IMR-90 (cell line): ENCODE measurements around the gene WNT7A. TPM values are rescaled to one million over a fixed set of nuclear protein-coding genes. Genes with fewer than 3 reads are reported as not detected.

ENCODE experiments used
- ATAC-seq: fragments of 200-7000 bp; cut with Tn5 transposase; 2 replicates; pipeline ENCODE4 v1.9.1; 2020; ENCODE audit warnings: low read depth, mild to moderate bottlenecking, moderate library complexity
- BruUV-seq: library from RNA; stranded (reverse); fragments of 400-500 nt; replicated peaks from 2 replicates; lab custom pipeline; 2021; lab: Mats Ljungman, UMichigan
- CTCF ChIA-PET: fragments of 300-600 bp; formaldehyde crosslinking; extraction: SDS; loops from one replicate; lab custom pipeline; 2021; ENCODE audit warnings: antibody characterized with exemption; lab: Yijun Ruan, JAX
- POLR2A ChIA-PET: fragments of 300-600 bp; sonication (Branson Sonifier 250); formaldehyde crosslinking; loops from one replicate; lab custom pipeline; 2022; ENCODE audit warnings: antibody characterized with exemption; ENCODE audit not compliant: unreplicated experiment; lab: Charles Lee
- DNase-seq: peaks from one replicate; pipeline ENCODE4 v3.0.0; 2013
- H2AFZ ChIP-seq: replicated peaks from 2 replicates; pipeline ENCODE3; 2013; ENCODE audit warnings: low read length, mild to moderate bottlenecking; ENCODE audit not compliant: poor library complexity
- H2AK5ac ChIP-seq: 2 replicates; pipeline ENCODE4 v1.6.1; 2013; ENCODE audit warnings: low read depth, low read length, inconsistent platforms
- H2AK9ac ChIP-seq: replicated peaks from 2 replicates; pipeline ENCODE3; 2013; ENCODE audit warnings: mild to moderate bottlenecking, low read depth, low read length, moderate library complexity; ENCODE audit not compliant: poor library complexity
- H2BK120ac ChIP-seq: 2 replicates; pipeline ENCODE4 v1.6.1; 2013; ENCODE audit warnings: low read depth, low read length, inconsistent platforms
- H2BK15ac ChIP-seq: 3 replicates; pipeline ENCODE4 v1.6.1; 2013; ENCODE audit warnings: low read depth, low read length, inconsistent platforms
- H2BK20ac ChIP-seq: 2 replicates; pipeline ENCODE4 v1.6.1; 2013; ENCODE audit warnings: low read depth, mild to moderate bottlenecking, inconsistent platforms, low read length, moderate library complexity
- H2BK5ac ChIP-seq: 2 replicates; pipeline ENCODE4 v1.6.1; 2013; ENCODE audit warnings: mild to moderate bottlenecking, low read depth, low read length, inconsistent platforms; ENCODE audit not compliant: poor library complexity, severe bottlenecking
- H3K14ac ChIP-seq: replicated peaks from 2 replicates; pipeline ENCODE4 v1.6.1; 2013; ENCODE audit warnings: low read depth, low read length, inconsistent platforms
- H3K18ac ChIP-seq: 2 replicates; pipeline ENCODE4 v1.6.1; 2013; ENCODE audit warnings: low read depth, low read length, control low read depth
- H3K23ac ChIP-seq: 2 replicates; pipeline ENCODE4 v1.6.1; 2013; ENCODE audit warnings: low read depth, low read length, inconsistent platforms
- H3K27ac ChIP-seq: 2 replicates; pipeline ENCODE4 v1.5.1; 2013; ENCODE audit warnings: mild to moderate bottlenecking, control low read depth, low read length; ENCODE audit not compliant: insufficient read depth
- H3K27me3 ChIP-seq: 2 replicates; pipeline ENCODE4 v1.6.1; 2013; ENCODE audit warnings: low read length; ENCODE audit not compliant: control insufficient read depth, insufficient read depth
- H3K36me3 ChIP-seq: 2 replicates; pipeline ENCODE4 v1.6.1; 2013; ENCODE audit warnings: low read length, mixed read lengths; ENCODE audit not compliant: control insufficient read depth, insufficient read depth
- H3K4ac ChIP-seq: 2 replicates; pipeline ENCODE4 v1.6.1; 2013; ENCODE audit warnings: low read depth, low read length, inconsistent platforms
- H3K4me1 ChIP-seq: 2 replicates; pipeline ENCODE4 v1.6.1; 2013; ENCODE audit warnings: low read length, mixed read lengths; ENCODE audit not compliant: control insufficient read depth, insufficient read depth
- H3K4me2 ChIP-seq: 2 replicates; pipeline ENCODE4 v1.6.1; 2013; ENCODE audit warnings: low read depth, mild to moderate bottlenecking, control low read depth, low read length, moderate library complexity
- H3K4me3 ChIP-seq: 2 replicates; pipeline ENCODE4 v1.5.1; 2013; ENCODE audit warnings: low read depth, mild to moderate bottlenecking, control low read depth, low read length, moderate library complexity; ENCODE audit not compliant: insufficient read depth
- H3K56ac ChIP-seq: 2 replicates; pipeline ENCODE4 v1.6.1; 2013; ENCODE audit warnings: low read length, inconsistent platforms; ENCODE audit not compliant: insufficient read depth; ENCODE audit errors: extremely low read depth
- H3K79me1 ChIP-seq, 2 experiments: 2 replicates each; pipeline ENCODE4 v1.6.1; 2013; ENCODE audit warnings: low read length in 2 of 2, inconsistent platforms in 1 of 2, low read depth in 1 of 2
- H3K9ac ChIP-seq: 2 replicates; pipeline ENCODE4 v1.6.1; 2013; ENCODE audit warnings: low read depth, low read length, control low read depth
- H3K9me1 ChIP-seq: 2 replicates; pipeline ENCODE4 v1.6.1; 2013; ENCODE audit warnings: low read length, inconsistent platforms; ENCODE audit not compliant: insufficient read depth
- H3K9me3 ChIP-seq: 2 replicates; pipeline ENCODE4 v1.6.1; 2013; ENCODE audit warnings: low read length; ENCODE audit not compliant: control insufficient read depth, insufficient read depth
- H4K20me1 ChIP-seq: 2 replicates; pipeline ENCODE4 v1.6.1; 2013; ENCODE audit warnings: low read length, inconsistent platforms; ENCODE audit not compliant: insufficient read depth
- H4K5ac ChIP-seq: 2 replicates; pipeline ENCODE4 v1.6.1; 2013; ENCODE audit warnings: mild to moderate bottlenecking, low read depth, low read length, control low read depth
- H4K8ac ChIP-seq, 2 experiments: 2 replicates each; pipeline ENCODE4 v1.6.1; 2013; ENCODE audit warnings: low read depth in 2 of 2, low read length in 2 of 2, control low read depth in 1 of 2, inconsistent platforms in 1 of 2
- H4K91ac ChIP-seq: 2 replicates; pipeline ENCODE4 v1.6.1; 2013; ENCODE audit warnings: low read depth, low read length, inconsistent platforms; ENCODE audit not compliant: insufficient read depth
- BHLHE40 ChIP-seq: fragments of 150-350 bp; IDR thresholded peaks from 2 replicates; pipeline ENCODE4 v1.6.1; 2016; ENCODE audit warnings: mild to moderate bottlenecking, low read depth, low read length
- CEBPB ChIP-seq: IDR thresholded peaks from 2 replicates; pipeline ENCODE4 v1.6.1; 2012; ENCODE audit warnings: low read depth, low read length, improper control_type of control experiment
- CHD1 ChIP-seq: IDR thresholded peaks from 2 replicates; pipeline ENCODE4 v1.6.1; 2012; ENCODE audit warnings: low read depth, low read length, improper control_type of control experiment
- FOS ChIP-seq: fragments of 150-350 bp; IDR thresholded peaks from 2 replicates; pipeline ENCODE4 v1.6.1; 2016; ENCODE audit warnings: low read depth, low read length
- MAFK ChIP-seq: IDR thresholded peaks from 2 replicates; pipeline ENCODE4 v1.6.1; 2012; ENCODE audit warnings: low read depth, low read length, improper control_type of control experiment
- MAZ ChIP-seq: IDR thresholded peaks from 2 replicates; pipeline ENCODE4 v1.6.1; 2012; ENCODE audit warnings: low read depth, mild to moderate bottlenecking, low read length, improper control_type of control experiment, moderate library complexity, borderline replicate concordance
- MXI1 ChIP-seq: IDR thresholded peaks from 2 replicates; pipeline ENCODE4 v1.6.1; 2012; ENCODE audit warnings: low read depth, mild to moderate bottlenecking, low read length, moderate library complexity, borderline replicate concordance
- POLR2A ChIP-seq: IDR thresholded peaks from 2 replicates; pipeline ENCODE4 v1.6.1; 2012; ENCODE audit warnings: mild to moderate bottlenecking, low read depth, low read length
- RAD21 ChIP-seq: IDR thresholded peaks from 2 replicates; pipeline ENCODE4 v1.6.1; 2012; ENCODE audit warnings: low read length, improper control_type of control experiment
- RCOR1 ChIP-seq: IDR thresholded peaks from 2 replicates; pipeline ENCODE4 v1.6.1; 2012; ENCODE audit warnings: mild to moderate bottlenecking, low read length, improper control_type of control experiment; ENCODE audit not compliant: insufficient replicate concordance
- RFX5 ChIP-seq: IDR thresholded peaks from 2 replicates; pipeline ENCODE4 v1.8.0; 2012; ENCODE audit warnings: low read depth, mild to moderate bottlenecking, low read length, moderate library complexity
- SMC3 ChIP-seq: fragments of 150-350 bp; IDR thresholded peaks from 2 replicates; pipeline ENCODE4 v1.6.1; 2016; ENCODE audit warnings: low read depth, mild to moderate bottlenecking, antibody characterized with exemption, low read length, moderate library complexity
- dilution Hi-C: fragments of 300-500 bp; cut with HindIII; formaldehyde crosslinking; loops from one replicate; pipeline ENCODE4 v1.14.3; 2018; ENCODE audit warnings: low sequenced_read_pairs; ENCODE audit not compliant: unreplicated experiment
- in situ Hi-C: fragments of 300-500 bp; cut with MboI; formaldehyde crosslinking; loops from 3 replicates; pipeline ENCODE4 v1.14.3; 2019; ENCODE audit warnings: low sequenced_read_pairs, inconsistent platforms, mixed read lengths
- intact Hi-C: fragments of 100-400 bp; cut with micrococcal nuclease; formaldehyde crosslinking; loops from 2 replicates; pipeline ENCODE4 v1.10.0; 2022
- polyA plus RNA-seq, 3 experiments: library from polyadenylated mRNA; depleted of rRNA; stranded (reverse); fragments of >200 nt; gene quantifications; 2 replicates each; pipeline ENCODE4 v1.2.3, GENCODE V29; 2012; ENCODE audit warnings: low replicate concordance in 1 of 3
- total RNA-seq: library from RNA; depleted of rRNA; stranded (reverse); fragments of >200 nt; gene quantifications from 2 replicates; pipeline ENCODE4 v1.2.3, GENCODE V29; 2012
- TF ChIP-seq, protein P1 (sequence below): fragments of 150-350 bp; IDR thresholded peaks from 2 replicates; pipeline ENCODE4 v1.6.1; 2017; ENCODE audit warnings: mild to moderate bottlenecking, antibody characterized with exemption, low read length, low read depth
- TF ChIP-seq, protein P2 (sequence below): fragments of 150-350 bp; IDR thresholded peaks from 2 replicates; pipeline ENCODE4 v1.6.1; 2016; ENCODE audit warnings: low read depth, mild to moderate bottlenecking, low read length, moderate library complexity, borderline replicate concordance

Gene WNT7A
- total and polyA plus RNA-seq, 2 of the 4 experiments (the other 2 are of a cell fraction): not detected

DNA sequence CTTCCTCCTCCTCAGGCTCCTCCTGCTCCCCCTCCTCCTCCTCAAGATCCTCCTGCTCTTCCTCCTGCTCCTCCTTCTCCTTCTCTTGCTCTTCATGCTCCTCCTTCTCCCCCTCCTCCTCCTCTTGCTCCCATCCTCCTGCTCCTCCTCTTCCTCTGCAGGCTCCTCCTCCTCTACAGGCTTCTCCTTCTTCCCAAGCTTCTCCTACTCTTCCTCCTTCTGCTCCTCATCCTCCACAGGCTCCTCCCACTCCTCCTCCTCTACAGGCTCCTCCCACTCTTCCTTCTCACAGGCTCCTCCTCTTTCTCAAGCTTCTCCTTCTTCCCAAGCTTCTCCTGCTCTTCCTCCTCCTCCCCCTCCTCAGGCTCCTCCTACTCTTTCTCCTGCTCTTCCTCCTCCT is 47.7 kb downstream of the WNT7A start:
- Histone ChIP-seq H2BK15ac (no peak overlapping the region), H3K27me3 (no peaks in the 10 kb centered on the region), H4K5ac (no peak overlapping the region), H2AK9ac (no peak overlapping the region), H3K27ac (no peak overlapping the region), H3K14ac (no peak overlapping the region), H3K36me3 (no peaks in the 10 kb centered on the region), H3K79me1 (no peaks in the 10 kb centered on the region), H3K9me1 (no peaks in the 10 kb centered on the region), H2BK20ac (no peak overlapping the region), H3K4ac (no peak overlapping the region), H3K9ac (no peak overlapping the region), H4K8ac (no peak overlapping the region), H3K4me2 (no peak overlapping the region), H4K91ac (no peak overlapping the region), H3K4me3 (no peak overlapping the region), H3K9me3 (peaks cover 3% of the 10 kb centered on the region; the same call in 1 of the 2 replicates), H2AFZ (no peak overlapping the region), H2BK5ac (no peak overlapping the region), H3K4me1 (no peaks in the 10 kb centered on the region), H4K20me1 (no peaks in the 10 kb centered on the region), H2AK5ac (no peak overlapping the region), H2BK120ac (no peak overlapping the region), H3K18ac (no peak overlapping the region), H3K23ac (no peak overlapping the region), H3K56ac (no peak overlapping the region)
- POLR2A ChIA-PET: no interaction called here
- intact Hi-C loops: no loop called here
- dilution Hi-C loops: no loop called here
- TF ChIP-seq BHLHE40 (no peak), RCOR1 (no peak), CEBPB (no peak), SMC3 (no peak), POLR2A (no peak), MAZ (no peak), RAD21 (no peak), RFX5 (no peak), MAFK (no peak), MXI1 (no peak), CHD1 (no peak), FOS (no peak)
- TF ChIP-seq, protein P1, sequence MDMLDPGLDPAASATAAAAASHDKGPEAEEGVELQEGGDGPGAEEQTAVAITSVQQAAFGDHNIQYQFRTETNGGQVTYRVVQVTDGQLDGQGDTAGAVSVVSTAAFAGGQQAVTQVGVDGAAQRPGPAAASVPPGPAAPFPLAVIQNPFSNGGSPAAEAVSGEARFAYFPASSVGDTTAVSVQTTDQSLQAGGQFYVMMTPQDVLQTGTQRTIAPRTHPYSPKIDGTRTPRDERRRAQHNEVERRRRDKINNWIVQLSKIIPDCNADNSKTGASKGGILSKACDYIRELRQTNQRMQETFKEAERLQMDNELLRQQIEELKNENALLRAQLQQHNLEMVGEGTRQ: no peak
- TF ChIP-seq, protein P2, sequence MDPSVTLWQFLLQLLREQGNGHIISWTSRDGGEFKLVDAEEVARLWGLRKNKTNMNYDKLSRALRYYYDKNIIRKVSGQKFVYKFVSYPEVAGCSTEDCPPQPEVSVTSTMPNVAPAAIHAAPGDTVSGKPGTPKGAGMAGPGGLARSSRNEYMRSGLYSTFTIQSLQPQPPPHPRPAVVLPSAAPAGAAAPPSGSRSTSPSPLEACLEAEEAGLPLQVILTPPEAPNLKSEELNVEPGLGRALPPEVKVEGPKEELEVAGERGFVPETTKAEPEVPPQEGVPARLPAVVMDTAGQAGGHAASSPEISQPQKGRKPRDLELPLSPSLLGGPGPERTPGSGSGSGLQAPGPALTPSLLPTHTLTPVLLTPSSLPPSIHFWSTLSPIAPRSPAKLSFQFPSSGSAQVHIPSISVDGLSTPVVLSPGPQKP: no peak
- BruUV-seq: no TSS peak
- in situ Hi-C loops: no loop called here
- CTCF ChIA-PET: no interaction called here
- ATAC-seq (no peak), DNase-seq (no peak)
